ENCODE data around the gene FBXW11. TPM values are rescaled to one million over a fixed set of nuclear protein-coding genes. Genes with fewer than 3 reads are reported as not detected.

The FBXW11 gene
- total RNA-seq, 4 donors from 2014 or later: 22.8 to 44.8 (median 40.3) TPM

DNA sequence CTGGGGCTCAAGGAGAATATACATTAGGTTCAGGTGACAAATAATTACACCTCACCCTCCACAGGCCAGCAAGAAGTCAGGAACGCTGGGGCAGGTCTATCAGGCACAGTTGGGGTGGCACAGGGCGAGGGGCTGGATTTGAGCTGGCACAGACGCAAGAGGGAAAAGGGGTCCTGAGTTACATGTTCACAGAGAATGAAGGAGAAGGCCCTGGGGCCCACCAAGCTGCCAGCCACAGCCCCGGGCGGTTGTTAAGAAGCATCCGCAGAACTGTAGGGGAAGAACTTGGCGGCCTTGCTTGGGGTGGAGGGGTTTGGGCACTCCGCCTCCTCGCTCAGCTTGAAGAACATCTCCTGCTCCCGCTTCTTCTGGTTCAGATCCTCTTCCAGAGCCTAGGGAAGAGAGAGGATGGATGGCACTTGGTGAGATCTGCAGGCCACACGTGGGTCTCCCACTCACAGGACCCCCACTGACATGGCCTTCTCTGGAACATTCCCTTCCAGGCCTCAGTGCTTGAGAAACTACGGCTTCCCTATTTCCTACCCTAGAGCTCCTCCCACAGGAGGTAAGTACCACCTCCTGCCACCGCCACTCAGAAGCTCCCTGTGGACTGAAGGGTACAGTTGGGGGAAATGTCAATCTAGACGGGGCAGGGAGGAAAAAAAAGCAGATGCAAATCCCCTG lies 38.3 kb upstream of the FBXW11 start:
- Histone ChIP-seq H3K27me3 (no peaks in the 10 kb centered on the region), H3K4me1 (no peaks in the 10 kb centered on the region), H3K36me3 (peaks cover 0 to 7% (median 0%) of the 10 kb centered on the region in 4 donors), H3K9me3 (no peaks in the 10 kb centered on the region), H3K4me3 (no peak overlapping the region), H3K27ac (no peak overlapping the region)
- 74 to 89% methylated on average over 5 to 14 of the region's 14 CpGs for WGBS, 2 donors (ENCODE audit: low coverage in 1 of 2)
- TF ChIP-seq EP300 (IDR thresholded peaks at IDR 0.05; ENCODE audit: low read depth): no peak
- in situ Hi-C loops (cut with MboI; ENCODE audit: low pct_ligation_motif_present in 1 of 4, low pct_unique_long_range_greater_than_20kb in 1 of 4, low sequenced_read_pairs in 3 of 4) (loop anchor here (10.0 to 25.0 kb wide), 3 partner anchors 130 to 632 kb away; partner anchors contain the start of gene FGF18 (in 4 of the 4)), intact Hi-C loops (cut with DNase I; ENCODE audit: low total_unique reads) (loop anchor here (10.0 kb wide), 1 partner anchor 130 kb away; no protein-coding TSS in a partner anchor)
- DNase-seq: no peak

DNA sequence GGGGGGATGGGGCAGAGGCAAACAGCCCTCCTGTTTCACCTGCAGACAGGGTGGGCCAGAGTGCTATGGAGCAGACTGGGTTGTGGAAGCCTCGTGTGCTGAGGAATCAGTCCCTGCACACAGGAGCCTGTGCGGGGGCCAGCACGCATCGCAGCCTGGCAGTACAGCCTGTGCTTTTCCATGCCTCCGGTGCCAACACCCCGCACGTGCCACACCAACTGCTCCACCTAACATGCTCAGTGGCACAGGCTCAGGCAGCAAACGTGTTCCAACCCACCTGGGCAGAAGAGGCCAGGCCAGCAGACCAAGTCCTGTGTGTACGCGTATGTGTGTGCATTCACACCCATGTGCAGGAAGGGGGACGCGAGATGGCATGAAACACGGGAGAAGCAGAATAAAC lies 37.4 kb upstream of the FBXW11 start:
- H3K9me3 ChIP-seq: no peaks in the 10 kb centered on the region
- peaks cover 0 to 7% (median 0%) of the 10 kb centered on the region in 4 donors for H3K36me3 ChIP-seq
- H3K4me1 ChIP-seq: no peaks in the 10 kb centered on the region
- WGBS, 2 donors (ENCODE audit: low coverage in 1 of 2): 95 to 100% methylated on average over 2 to 13 of the region's 13 CpGs
- TF ChIP-seq POLR2A (IDR thresholded peaks at IDR 0.05) (no peak), EP300 (IDR thresholded peaks at IDR 0.05; ENCODE audit: low read depth) (no peak), POLR2AphosphoS5 (IDR thresholded peaks at IDR 0.05) (no peak)
- TF ChIP-seq, protein P1, sequence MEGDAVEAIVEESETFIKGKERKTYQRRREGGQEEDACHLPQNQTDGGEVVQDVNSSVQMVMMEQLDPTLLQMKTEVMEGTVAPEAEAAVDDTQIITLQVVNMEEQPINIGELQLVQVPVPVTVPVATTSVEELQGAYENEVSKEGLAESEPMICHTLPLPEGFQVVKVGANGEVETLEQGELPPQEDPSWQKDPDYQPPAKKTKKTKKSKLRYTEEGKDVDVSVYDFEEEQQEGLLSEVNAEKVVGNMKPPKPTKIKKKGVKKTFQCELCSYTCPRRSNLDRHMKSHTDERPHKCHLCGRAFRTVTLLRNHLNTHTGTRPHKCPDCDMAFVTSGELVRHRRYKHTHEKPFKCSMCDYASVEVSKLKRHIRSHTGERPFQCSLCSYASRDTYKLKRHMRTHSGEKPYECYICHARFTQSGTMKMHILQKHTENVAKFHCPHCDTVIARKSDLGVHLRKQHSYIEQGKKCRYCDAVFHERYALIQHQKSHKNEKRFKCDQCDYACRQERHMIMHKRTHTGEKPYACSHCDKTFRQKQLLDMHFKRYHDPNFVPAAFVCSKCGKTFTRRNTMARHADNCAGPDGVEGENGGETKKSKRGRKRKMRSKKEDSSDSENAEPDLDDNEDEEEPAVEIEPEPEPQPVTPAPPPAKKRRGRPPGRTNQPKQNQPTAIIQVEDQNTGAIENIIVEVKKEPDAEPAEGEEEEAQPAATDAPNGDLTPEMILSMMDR (IDR thresholded peaks at IDR 0.05): no peak
- intact Hi-C loops (cut with DNase I; ENCODE audit: low total_unique reads) (loop anchor here (10.0 kb wide), 1 partner anchor 129 kb away; no protein-coding TSS in a partner anchor), in situ Hi-C loops (cut with MboI; ENCODE audit: low pct_ligation_motif_present in 1 of 4, low pct_unique_long_range_greater_than_20kb in 1 of 4, low sequenced_read_pairs in 3 of 4) (loop anchor here (10.0 to 25.0 kb wide), 3 partner anchors 129 to 632 kb away; partner anchors contain the start of gene FGF18 (in 4 of the 4))
- H3K27ac ChIP-seq: no peak overlapping the region
- no peak overlapping the region for H3K4me3 ChIP-seq
- no peaks in the 10 kb centered on the region for H3K27me3 ChIP-seq
- DNase-seq: no peak

DNA sequence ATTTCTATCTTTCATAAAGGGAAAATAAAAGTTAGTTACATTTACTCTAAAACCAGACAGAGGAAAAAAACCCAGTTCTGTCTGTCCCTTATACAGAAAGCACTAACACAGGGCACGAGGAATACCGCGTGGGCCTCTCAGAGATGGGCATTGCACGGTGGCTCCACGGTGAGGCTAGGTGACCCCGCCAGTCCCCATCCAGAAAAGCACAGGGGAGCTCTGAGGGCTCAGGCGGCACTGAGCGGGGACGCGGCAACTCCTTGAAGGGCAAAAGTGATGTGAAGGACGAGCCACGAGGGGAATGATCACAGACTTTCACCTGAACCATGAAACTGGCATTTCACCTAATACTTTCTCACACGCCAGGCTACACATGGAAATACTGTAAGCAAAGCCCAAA lies 35.7 kb upstream of the FBXW11 start:
- Histone ChIP-seq H3K4me3 (no peak overlapping the region), H3K27ac (no peak overlapping the region), H3K9me3 (no peaks in the 10 kb centered on the region), H3K4me1 (no peaks in the 10 kb centered on the region), H3K27me3 (no peaks in the 10 kb centered on the region), H3K36me3 (peaks cover 0 to 7% (median 0%) of the 10 kb centered on the region in 4 donors)
- DNase-seq: no peak
- in situ Hi-C loops (cut with MboI; ENCODE audit: low pct_ligation_motif_present in 1 of 4, low pct_unique_long_range_greater_than_20kb in 1 of 4, low sequenced_read_pairs in 3 of 4): loop anchor here (10.0 to 25.0 kb wide), 3 partner anchors 127 to 630 kb away; partner anchors contain the start of gene FGF18 (in 4 of the 4)
- intact Hi-C loops (cut with DNase I; ENCODE audit: low total_unique reads): loop anchor here (10.0 kb wide), 1 partner anchor 127 kb away; no protein-coding TSS in a partner anchor
- 94 to 97% methylated on average over 6 to 13 of the region's 13 CpGs for WGBS, 2 donors (ENCODE audit: low coverage in 1 of 2)
- no peak for TF ChIP-seq POLR2A (IDR thresholded peaks at IDR 0.05)
- no peak for TF ChIP-seq EP300 (IDR thresholded peaks at IDR 0.05; ENCODE audit: low read depth)
- TF ChIP-seq, protein P1 (IDR thresholded peaks at IDR 0.05): no peak
- TF ChIP-seq POLR2AphosphoS5 (IDR thresholded peaks at IDR 0.05): no peak

DNA sequence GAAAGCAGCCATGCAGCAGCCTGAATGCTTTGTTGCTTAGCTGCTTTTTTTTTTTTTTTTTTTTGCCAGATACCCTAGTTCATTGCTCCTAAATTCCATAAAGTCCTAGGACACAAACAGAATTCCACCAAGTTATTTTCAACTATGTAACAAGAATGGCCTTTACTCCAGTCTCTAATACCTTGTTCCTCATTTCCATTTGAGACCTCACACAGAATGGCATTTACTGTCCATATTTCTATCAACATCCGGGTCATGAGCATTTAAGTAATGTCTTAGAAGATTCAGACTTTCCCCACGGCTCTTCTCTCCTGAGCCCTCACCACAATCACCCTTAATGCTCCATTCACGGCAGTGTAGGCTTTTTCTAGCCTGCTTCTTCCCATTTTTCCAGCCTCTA lies 31.7 kb upstream of the FBXW11 start:
- no peak for DNase-seq
- no peaks in the 10 kb centered on the region for H3K9me3 ChIP-seq
- WGBS, 2 donors (ENCODE audit: low coverage in 1 of 2): 88 to 89% methylated on average over 3 of the region's 3 CpGs
- TF ChIP-seq, protein P1 (IDR thresholded peaks at IDR 0.05): no peak
- TF ChIP-seq POLR2AphosphoS5 (IDR thresholded peaks at IDR 0.05) (no peak), POLR2A (IDR thresholded peaks at IDR 0.05) (no peak), EP300 (IDR thresholded peaks at IDR 0.05; ENCODE audit: low read depth) (no peak)
- intact Hi-C loops (cut with DNase I; ENCODE audit: low total_unique reads): no loop called here
- no peak overlapping the region for H3K4me3 ChIP-seq
- H3K4me1 ChIP-seq: no peaks in the 10 kb centered on the region
- no peaks in the 10 kb centered on the region for H3K36me3 ChIP-seq
- in situ Hi-C loops (cut with MboI; ENCODE audit: low pct_ligation_motif_present in 1 of 4, low pct_unique_long_range_greater_than_20kb in 1 of 4, low sequenced_read_pairs in 3 of 4): loop anchor here (10.0 to 25.0 kb wide), 2 partner anchors 123 to 626 kb away; partner anchors contain the start of gene FGF18 (in 4 of the 4)
- H3K27me3 ChIP-seq: no peaks in the 10 kb centered on the region
- no peak overlapping the region for H3K27ac ChIP-seq

Measured in transverse colon (tissue), 4 donors.